SU-DHL-6 (cell line): Measurements from ENCODE around the gene FZD10.

Experiments
- H2AFZ ChIP-seq: fragments of 200-600 bp; sonication (generic); 2 replicates; pipeline ENCODE4 v1.6.1; 2014; ENCODE audit warnings: low read depth, mild to moderate bottlenecking, moderate library complexity, mixed read lengths, antibody characterized with exemption, low read length; ENCODE audit not compliant: severe bottlenecking
- H3F3A ChIP-seq: fragments of 200-600 bp; shearing (Covaris generic); 2 replicates; pipeline ENCODE4 v1.6.0; 2016; ENCODE audit warnings: antibody characterized with exemption, mild to moderate bottlenecking; ENCODE audit not compliant: insufficient read depth
- H3K27ac ChIP-seq: fragments of 200-600 bp; sonication (generic); 2 replicates; pipeline ENCODE4 v1.5.1; 2016; ENCODE audit warnings: low read depth, mild to moderate bottlenecking, low read length, moderate library complexity, mixed read lengths
- H3K27me3 ChIP-seq: fragments of 200-600 bp; sonication (generic), shearing (Covaris generic); 2 replicates; pipeline ENCODE4 v1.6.0; 2014; ENCODE audit warnings: mild to moderate bottlenecking, low read length
- H3K36me3 ChIP-seq: fragments of 200-600 bp; sonication (generic); 2 replicates; pipeline ENCODE4 v1.6.1; 2014; ENCODE audit warnings: mild to moderate bottlenecking, low read length, mixed read lengths
- H3K4me2 ChIP-seq: fragments of 300-600, 200-600 bp; shearing (Covaris generic), sonication (generic); 2 replicates; pipeline ENCODE4 v1.6.0; 2014; ENCODE audit warnings: low read length, low read depth, mild to moderate bottlenecking; ENCODE audit not compliant: poor library complexity, severe bottlenecking
- H3K4me3 ChIP-seq: fragments of 200-600 bp; sonication (generic); 2 replicates; pipeline ENCODE4 v1.5.1; 2014; ENCODE audit warnings: antibody characterized with exemption, low read length, mild to moderate bottlenecking, mixed read lengths; ENCODE audit not compliant: insufficient read depth, poor library complexity, severe bottlenecking
- H3K79me2 ChIP-seq: fragments of 200-600 bp; sonication (generic); 2 replicates; pipeline ENCODE4 v1.6.1; 2014; ENCODE audit warnings: mild to moderate bottlenecking, low read length, moderate library complexity; ENCODE audit not compliant: insufficient read depth
- H3K9ac ChIP-seq: fragments of 200-600 bp; sonication (generic); 2 replicates; pipeline ENCODE4 v1.7.0; 2014; ENCODE audit warnings: mild to moderate bottlenecking, low read length
- H3K9me2 ChIP-seq: fragments of 200-600 bp; sonication (generic); replicated peaks from 2 replicates; pipeline ENCODE4 v1.6.1; 2014; ENCODE audit warnings: low read length; ENCODE audit not compliant: insufficient read depth
- H3K9me3 ChIP-seq: fragments of 200-600 bp; sonication (generic); 2 replicates; pipeline ENCODE4 v1.6.1; 2014; ENCODE audit warnings: low read length, mixed read lengths; ENCODE audit not compliant: insufficient read depth
- H4K20me1 ChIP-seq: fragments of 200-600 bp; sonication (generic); 2 replicates; pipeline ENCODE4 v1.6.1; 2014; ENCODE audit warnings: low read depth, mild to moderate bottlenecking, antibody characterized with exemption, low read length, moderate library complexity, mixed read lengths
- CTCF ChIP-seq: fragments of 200-600 bp; sonication (generic); IDR thresholded peaks from one replicate; pipeline ENCODE4 v1.5.1; 2017; ENCODE audit warnings: antibody characterized with exemption, mild to moderate bottlenecking, low read length, moderate library complexity; ENCODE audit not compliant: insufficient read depth, poor library complexity, severe bottlenecking
- EZH2phosphoT487 ChIP-seq: fragments of 200-600 bp; sonication (generic), shearing (Covaris generic); conservative IDR thresholded peaks from 2 replicates; pipeline ENCODE4 v1.6.1; 2018; ENCODE audit warnings: mild to moderate bottlenecking, antibody characterized with exemption, low read length, moderate library complexity, mixed read lengths

The FZD10 gene

DNA sequence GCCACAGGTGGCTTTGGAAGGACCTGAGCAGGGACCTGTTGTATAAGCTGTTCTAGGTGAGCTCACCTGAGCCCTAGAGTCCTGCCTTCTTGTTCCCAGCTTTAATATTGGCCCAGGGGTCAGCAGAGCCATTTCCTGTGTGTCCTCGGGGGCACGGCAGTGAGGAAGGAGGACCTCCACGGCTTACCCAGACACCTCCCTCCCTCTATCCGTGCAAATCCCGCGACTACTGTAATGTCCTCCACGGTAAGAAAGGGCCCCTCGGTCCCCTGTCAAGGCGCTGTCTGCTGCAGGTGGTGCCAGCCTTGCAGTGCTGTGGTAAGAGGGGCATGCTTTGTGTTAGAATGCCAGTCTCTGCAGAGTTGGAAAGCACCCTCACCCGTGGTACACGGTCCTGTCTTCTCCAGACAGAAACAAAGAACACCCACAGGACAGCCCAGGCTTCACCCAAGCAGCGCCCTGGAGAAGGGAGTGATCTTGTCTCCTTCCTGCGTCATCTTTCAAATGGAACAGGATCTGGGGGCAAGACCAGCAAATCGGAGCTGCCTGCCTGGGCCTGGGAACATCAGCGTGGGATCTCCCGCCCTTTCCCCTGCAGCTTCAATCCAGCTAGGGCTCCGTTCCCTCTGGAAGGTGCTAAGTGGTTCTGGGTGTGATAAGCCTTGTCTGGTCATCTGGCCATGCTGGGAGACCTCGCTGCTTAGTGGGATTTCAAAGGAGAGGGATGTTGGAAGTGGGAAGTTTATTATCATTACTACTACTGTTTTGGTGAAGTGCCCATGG is 20.2 kb upstream of the FZD10 start:
- no peak for TF ChIP-seq EZH2phosphoT487
- no peak for TF ChIP-seq CTCF
- H3K9ac ChIP-seq = no peak overlapping the region
- H3K79me2 ChIP-seq = no peaks in the 10 kb centered on the region
- H3K9me3 ChIP-seq = no peaks in the 10 kb centered on the region
- H3K36me3 ChIP-seq = no peaks in the 10 kb centered on the region
- no peak overlapping the region for H3K27ac ChIP-seq
- no peak overlapping the region for H3K4me2 ChIP-seq
- no peaks in the 10 kb centered on the region for H4K20me1 ChIP-seq
- H3K4me3 ChIP-seq = no peak overlapping the region
- no peaks in the 10 kb centered on the region for H3K27me3 ChIP-seq
- no peaks in the 10 kb centered on the region for H3F3A ChIP-seq
- H2AFZ ChIP-seq = no peak overlapping the region
- H3K9me2 ChIP-seq = no peaks in the 10 kb centered on the region

GRCh38 chr12:130142736-130143135 is 19.5 kb upstream of the FZD10 start:
- H3K4me2 ChIP-seq = no peak overlapping the region
- H3K9me3 ChIP-seq = no peaks in the 10 kb centered on the region
- no peak overlapping the region for H3K4me3 ChIP-seq
- no peak overlapping the region for H3K9ac ChIP-seq
- H4K20me1 ChIP-seq = no peaks in the 10 kb centered on the region
- no peaks in the 10 kb centered on the region for H3K36me3 ChIP-seq
- no peaks in the 10 kb centered on the region for H3K79me2 ChIP-seq
- TF ChIP-seq EZH2phosphoT487 = no peak
- no peak for TF ChIP-seq CTCF
- H3K27ac ChIP-seq = no peak overlapping the region
- no peaks in the 10 kb centered on the region for H3K27me3 ChIP-seq
- no peaks in the 10 kb centered on the region for H3F3A ChIP-seq
- no peak overlapping the region for H2AFZ ChIP-seq
- no peaks in the 10 kb centered on the region for H3K9me2 ChIP-seq

- Histone ChIP-seq H3K4me2 (no peak overlapping the region), H3K9ac (no peak overlapping the region), H3K9me2 (no peaks in the 10 kb centered on the region), H2AFZ (no peak overlapping the region), H3K27ac (no peak overlapping the region), H3K36me3 (no peaks in the 10 kb centered on the region), H3K9me3 (no peaks in the 10 kb centered on the region), H3K27me3 (no peaks in the 10 kb centered on the region), H3K4me3 (no peak overlapping the region), H4K20me1 (no peaks in the 10 kb centered on the region), H3F3A (no peaks in the 10 kb centered on the region), H3K79me2 (no peaks in the 10 kb centered on the region)
- no peak for TF ChIP-seq CTCF
- TF ChIP-seq EZH2phosphoT487 = no peak
Observed at GRCh38 chr12:130143136-130143535, 19.1 kb upstream of the FZD10 start.
